ENCODE data around the gene MNS1. TPM values are rescaled to one million over a fixed set of nuclear protein-coding genes. Genes with fewer than 3 reads are reported as not detected.
A peak's percentile ranks its signal among the peaks of the same experiment; 100 is the strongest.

MNS1 gene
- total RNA-seq, 1 experiment from 2014 or later = 1.5 TPM

GRCh38 chr15:56492791-56493555 is 28.0 kb upstream of the MNS1 start:
- CTCF ChIA-PET = interaction anchor here (0.5 to 4.3 kb wide), 13 partner anchors 15 to 1035 kb away, joined by 3 to 20 read pairs (median 4); no protein-coding TSS in a partner anchor
- Mint-ChIP-seq H3K9me3 (ENCODE audit: unreplicated experiment) (no peaks in the 10 kb centered on the region), H3K27ac (ENCODE audit: low read depth, unreplicated experiment) (no peak overlapping the region), H3K4me3 (ENCODE audit: unreplicated experiment) (no peak overlapping the region), H3K4me1 (ENCODE audit: insufficient read depth, unreplicated experiment) (peaks cover 5% of the 10 kb centered on the region), H3K27me3 (ENCODE audit: insufficient read depth, unreplicated experiment) (no peaks in the 10 kb centered on the region), H3K36me3 (ENCODE audit: insufficient read depth, unreplicated experiment) (no peaks in the 10 kb centered on the region)
- no peak for DNase-seq (ENCODE audit: unreplicated experiment)
- POLR2A ChIA-PET = no interaction called here
- TF ChIP-seq CTCF (IDR thresholded peaks at IDR 0.05; ENCODE audit: unreplicated experiment) = no peak
- BruUV-seq (replicated peaks) = no TSS peak
- intact Hi-C loops (cut with micrococcal nuclease) = loop anchor here (10.0 kb wide), 1 partner anchor 842 kb away; no protein-coding TSS in a partner anchor

- no peak for TF ChIP-seq CTCF (IDR thresholded peaks at IDR 0.05; ENCODE audit: unreplicated experiment)
- intact Hi-C loops (cut with micrococcal nuclease) = loop anchor here (10.0 kb wide), 1 partner anchor 843 kb away; no protein-coding TSS in a partner anchor
- ChIA-PET POLR2A (no interaction called here), CTCF (interaction anchor here (0.5 to 4.3 kb wide), 14 partner anchors 9 to 1036 kb away, joined by 3 to 20 read pairs (median 4); no protein-coding TSS in a partner anchor)
- no TSS peak for BruUV-seq (replicated peaks)
- no peak overlapping the region for H3K27ac Mint-ChIP-seq (ENCODE audit: low read depth, unreplicated experiment)
- no peak for DNase-seq (ENCODE audit: unreplicated experiment)
- no peaks in the 10 kb centered on the region for H3K36me3 Mint-ChIP-seq (ENCODE audit: insufficient read depth, unreplicated experiment)
- no peaks in the 10 kb centered on the region for H3K27me3 Mint-ChIP-seq (ENCODE audit: insufficient read depth, unreplicated experiment)
- H3K4me3 Mint-ChIP-seq (ENCODE audit: unreplicated experiment) = no peak overlapping the region
- H3K4me1 Mint-ChIP-seq (ENCODE audit: insufficient read depth, unreplicated experiment) = peaks cover 5% of the 10 kb centered on the region
- H3K9me3 Mint-ChIP-seq (ENCODE audit: unreplicated experiment) = no peaks in the 10 kb centered on the region
Observed at GRCh38 chr15:56492236-56492635, 27.3 kb upstream of the MNS1 start.

GRCh38 chr15:56491110-56491722 is 26.3 kb upstream of the MNS1 start:
- POLR2A ChIA-PET = interaction anchor here (1.3 kb wide), 1 partner anchor 396 kb away, joined by 4 read pairs; no protein-coding TSS in a partner anchor
- intact Hi-C loops (cut with micrococcal nuclease) = loop anchor here (1.0 to 10.0 kb wide), 4 partner anchors 644 to 844 kb away; no protein-coding TSS in a partner anchor

More at GRCh38 chr15:56491110-56491722, 26.3 kb upstream of the MNS1 start:
- Mint-ChIP-seq H3K36me3 (ENCODE audit: insufficient read depth, unreplicated experiment) (no peaks in the 10 kb centered on the region), H3K4me3 (ENCODE audit: unreplicated experiment) (no peak overlapping the region), H3K4me1 (ENCODE audit: insufficient read depth, unreplicated experiment) (no peaks in the 10 kb centered on the region), H3K27me3 (ENCODE audit: insufficient read depth, unreplicated experiment) (no peaks in the 10 kb centered on the region), H3K9me3 (ENCODE audit: unreplicated experiment) (no peaks in the 10 kb centered on the region), H3K27ac (ENCODE audit: low read depth, unreplicated experiment) (no peak overlapping the region)
- BruUV-seq (replicated peaks) = no TSS peak
- peak; percentile 72 for DNase-seq (ENCODE audit: unreplicated experiment)
- TF ChIP-seq CTCF (IDR thresholded peaks at IDR 0.05; ENCODE audit: unreplicated experiment) = peak; percentile 79
- CTCF ChIA-PET = interaction anchor here (0.5 to 4.3 kb wide), 48 partner anchors 8 to 1984 kb away, joined by 3 to 20 read pairs (median 3); no protein-coding TSS in a partner anchor
